ENCODE measurements around the gene TRPM3.

DNA sequence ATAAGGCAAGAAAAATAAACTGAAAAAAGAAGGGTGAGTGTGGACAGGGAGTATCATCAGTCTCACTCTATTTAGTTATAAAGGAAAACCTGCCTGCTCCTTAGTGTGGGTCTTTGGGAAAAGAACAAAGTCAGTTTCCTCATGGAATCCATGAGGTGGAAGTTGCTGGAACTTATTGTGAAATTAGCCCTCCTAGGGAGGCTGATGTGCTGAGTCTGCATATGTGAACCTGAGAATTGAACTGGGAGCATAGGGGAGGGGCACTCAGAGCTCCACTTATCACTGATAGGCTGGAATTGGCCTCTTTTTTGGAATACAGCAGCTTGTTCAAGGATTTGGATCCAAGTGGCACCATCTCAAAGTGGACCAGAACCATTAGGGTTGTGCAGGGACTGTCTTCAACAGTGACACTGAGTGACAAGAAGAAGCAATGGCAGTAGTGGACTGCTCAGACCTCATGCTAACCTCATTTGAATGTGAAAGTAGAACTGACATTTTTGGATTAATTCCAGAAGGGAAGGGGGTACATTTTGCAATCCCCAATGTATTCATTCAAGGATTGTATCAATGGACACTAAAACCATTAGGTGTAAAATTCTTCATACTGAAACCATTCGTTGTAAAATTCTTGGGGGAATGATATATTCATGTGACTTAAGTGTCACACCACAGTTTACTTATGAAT is 603.4 kb downstream of the TRPM3 start:
- TF ChIP-seq CTCF (IDR thresholded peaks at IDR 0.05) (no peak), POLR2A (IDR thresholded peaks at IDR 0.05) (no peak)
